H1 (cell line): ENCODE results near the gene MYO15B. TPM values are rescaled to one million over a fixed set of nuclear protein-coding genes. Genes with fewer than 3 reads are reported as not detected.

Experiments used
- CTCF ChIA-PET: fragments of 300-600 bp; sonication (Branson Sonifier 250); formaldehyde crosslinking; loops from one replicate; lab custom pipeline; 2021; ENCODE audit not compliant: partially characterized antibody; lab: Charles Lee
- POLR2A ChIA-PET: fragments of 300-600 bp; sonication (Branson Sonifier 250); formaldehyde crosslinking; loops from one replicate; lab custom pipeline; 2021; ENCODE audit warnings: inconsistent platforms; ENCODE audit not compliant: partially characterized antibody; lab: Charles Lee
- DNase-seq, 2 experiments: peaks; one replicate each; pipeline versions ENCODE4 v3.0.0 to v3.0.0-alpha.2; 2010 to 2022; ENCODE audit warnings: low spot score in 2 of 2, low read depth in 1 of 2, mixed read lengths in 1 of 2
- FAIRE-seq: peaks from 2 replicates; lab custom pipeline; 2011; peaks lifted over from hg19 to GRCh38; lab: Jason Lieb, UNC
- H2AFZ ChIP-seq: 2 replicates; pipeline ENCODE4 v1.8.1; 2012; ENCODE audit warnings: low read length, inconsistent platforms
- H2AK5ac ChIP-seq: 2 replicates; pipeline ENCODE4 v1.6.1; 2013; ENCODE audit warnings: low read depth, low read length
- H2BK120ac ChIP-seq: replicated peaks from 2 replicates; pipeline ENCODE3; 2013; ENCODE audit warnings: low read depth, low read length, inconsistent platforms
- H2BK12ac ChIP-seq: 2 replicates; pipeline ENCODE4 v1.6.1; 2013; ENCODE audit warnings: low read depth, low read length
- H2BK15ac ChIP-seq: 2 replicates; pipeline ENCODE4 v1.6.1; 2013; ENCODE audit warnings: low read length
- H2BK20ac ChIP-seq: 2 replicates; pipeline ENCODE4 v1.6.1; 2013; ENCODE audit warnings: low read length
- H2BK5ac ChIP-seq: 2 replicates; pipeline ENCODE4 v1.6.1; 2013; ENCODE audit warnings: low read depth, low read length
- H3K14ac ChIP-seq: 2 replicates; pipeline ENCODE4 v1.6.1; 2013; ENCODE audit warnings: inconsistent platforms; ENCODE audit not compliant: insufficient read length
- H3K18ac ChIP-seq: 2 replicates; pipeline ENCODE4 v1.6.1; 2013; ENCODE audit warnings: low read length; ENCODE audit errors: extremely low read depth
- H3K23ac ChIP-seq: 2 replicates; pipeline ENCODE4 v1.6.1; 2013; ENCODE audit warnings: inconsistent platforms; ENCODE audit not compliant: insufficient read length
- H3K23me2 ChIP-seq: 2 replicates; pipeline ENCODE4 v1.6.1; 2013; ENCODE audit warnings: low read depth, low read length
- H3K27ac ChIP-seq: 2 replicates; pipeline ENCODE4 v1.6.1; 2011; ENCODE audit warnings: low read depth, low read length, inconsistent platforms
- H3K27me3 ChIP-seq, 4 experiments: replicated peaks in 1 of 4; 1 replicate in 1 of 4; 2 replicates in 3 of 4; pipeline versions ENCODE4 v1.6.1 to v1.8.1; 2011 to 2013; ENCODE audit warnings: low read length in 3 of 4, mild to moderate bottlenecking in 3 of 4, inconsistent platforms in 2 of 4, mixed read lengths in 2 of 4, moderate library complexity in 1 of 4; ENCODE audit not compliant: control insufficient read depth in 3 of 4, insufficient read depth in 3 of 4; ENCODE audit errors: extremely low read depth in 1 of 4
- H3K36me3 ChIP-seq, 4 experiments: 2 replicates each; pipeline versions ENCODE4 v1.6.1 to v1.8.1; 2011 to 2013; ENCODE audit warnings: mild to moderate bottlenecking in 4 of 4, low read length in 3 of 4, moderate library complexity in 2 of 4, control low read depth in 1 of 4, inconsistent platforms in 1 of 4; ENCODE audit not compliant: insufficient read depth in 4 of 4, control insufficient read depth in 2 of 4
- H3K4ac ChIP-seq: replicated peaks from 2 replicates; pipeline ENCODE3; 2013; ENCODE audit warnings: low read length, low read depth, mixed read lengths, inconsistent platforms; ENCODE audit not compliant: insufficient read length
- H3K4me1 ChIP-seq, 4 experiments: replicated peaks in 1 of 4; 1 replicate in 1 of 4; 2 replicates in 3 of 4; pipeline versions ENCODE4 v1.6.1 to v1.8.1; 2011 to 2013; ENCODE audit warnings: low read length in 3 of 4, inconsistent platforms in 2 of 4, mixed read lengths in 1 of 4; ENCODE audit not compliant: insufficient read depth in 4 of 4, control insufficient read depth in 3 of 4
- H3K4me2 ChIP-seq, 2 experiments: 2 replicates each; pipeline versions ENCODE4 v1.6.1 to v1.8.1; 2011 to 2013; ENCODE audit warnings: low read depth in 2 of 2, low read length in 2 of 2, control low read depth in 1 of 2, inconsistent platforms in 1 of 2, mild to moderate bottlenecking in 1 of 2; ENCODE audit not compliant: insufficient read depth in 1 of 2
- H3K4me3 ChIP-seq, 4 experiments: fragments of 200-600, 300-600 bp in 1 of 4; sonication (generic), shearing (Covaris generic), sonication (Bioruptor Twin) in 1 of 4; 2 replicates each; pipeline versions ENCODE4 v1.5.1 to v1.8.1; 2011 to 2016; ENCODE audit warnings: low read length in 4 of 4, low read depth in 3 of 4, control low read depth in 2 of 4, inconsistent platforms in 2 of 4, mild to moderate bottlenecking in 2 of 4, mixed read lengths in 1 of 4, moderate library complexity in 1 of 4; ENCODE audit not compliant: insufficient read depth in 2 of 4; ENCODE audit errors: extremely low read depth in 1 of 4
- H3K56ac ChIP-seq: replicated peaks from 2 replicates; pipeline ENCODE3; 2013; ENCODE audit warnings: low read depth, mild to moderate bottlenecking, mixed read lengths, low read length, inconsistent platforms; ENCODE audit not compliant: insufficient read length
- H3K79me1 ChIP-seq: 2 replicates; pipeline ENCODE4 v1.6.1; 2013; ENCODE audit warnings: low read depth, low read length, control low read depth
- H3K79me2 ChIP-seq, 2 experiments: 2 replicates each; pipeline versions ENCODE4 v1.6.1 to v1.8.1; 2012 to 2013; ENCODE audit warnings: low read length in 2 of 2, mild to moderate bottlenecking in 2 of 2, inconsistent platforms in 1 of 2; ENCODE audit not compliant: insufficient read depth in 2 of 2, control insufficient read depth in 1 of 2
- H3K9ac ChIP-seq, 4 experiments: replicated peaks in 1 of 4; 1 replicate in 1 of 4; 2 replicates in 3 of 4; pipeline versions ENCODE4 v1.6.1 to v1.8.1; 2011 to 2013; ENCODE audit warnings: low read depth in 3 of 4, low read length in 3 of 4, control low read depth in 2 of 4, mild to moderate bottlenecking in 2 of 4, moderate library complexity in 2 of 4, inconsistent platforms in 1 of 4; ENCODE audit errors: extremely low read depth in 1 of 4
- H3K9me3 ChIP-seq, 2 experiments: 2 replicates each; pipeline versions ENCODE4 v1.6.1 to v1.8.1; 2012 to 2013; ENCODE audit warnings: mild to moderate bottlenecking in 2 of 2, moderate library complexity in 2 of 2, control low read depth in 1 of 2, inconsistent platforms in 1 of 2, low read depth in 1 of 2, low read length in 1 of 2, mixed read lengths in 1 of 2; ENCODE audit not compliant: insufficient read depth in 2 of 2
- H4K20me1 ChIP-seq, 2 experiments: replicated peaks in 1 of 2; 2 replicates each; pipeline versions ENCODE3 to v1.8.1; 2011 to 2013; ENCODE audit warnings: inconsistent platforms in 2 of 2, low read length in 2 of 2, mild to moderate bottlenecking in 1 of 2; ENCODE audit not compliant: insufficient read depth in 2 of 2, control insufficient read depth in 1 of 2
- H4K5ac ChIP-seq: 2 replicates; pipeline ENCODE4 v1.6.1; 2013; ENCODE audit warnings: low read length, low read depth, mixed read lengths, inconsistent platforms; ENCODE audit not compliant: insufficient read length
- H4K8ac ChIP-seq: 2 replicates; pipeline ENCODE4 v1.8.0; 2013; ENCODE audit warnings: mild to moderate bottlenecking, moderate library complexity, low read length, inconsistent platforms; ENCODE audit not compliant: insufficient read depth; ENCODE audit errors: extremely low read depth
- H4K91ac ChIP-seq: replicated peaks from 2 replicates; pipeline ENCODE3; 2013; ENCODE audit warnings: low read length, mixed read lengths, inconsistent platforms; ENCODE audit not compliant: insufficient read length
- CBX8 ChIP-seq: fragments of 300-800, 300-1000 bp; sonication (generic); IDR thresholded peaks from 2 replicates; pipeline ENCODE4 v1.7.1; 2016; ENCODE audit warnings: low read depth, low read length, borderline replicate concordance
- EP300 ChIP-seq, 2 experiments: IDR thresholded peaks; 1 replicate in 1 of 2; 2 replicates in 1 of 2; pipeline ENCODE4 v1.6.1; 2011 to 2012; ENCODE audit warnings: low read depth in 2 of 2, low read length in 2 of 2, mild to moderate bottlenecking in 2 of 2, borderline replicate concordance in 1 of 2, inconsistent platforms in 1 of 2, moderate library complexity in 1 of 2
- NANOG ChIP-seq: IDR thresholded peaks from 2 replicates; pipeline ENCODE4 v1.6.1; 2011; ENCODE audit warnings: low read length, low read depth, mild to moderate bottlenecking, inconsistent platforms; ENCODE audit not compliant: insufficient read depth, poor library complexity, severe bottlenecking
- POU5F1 ChIP-seq: IDR thresholded peaks from 2 replicates; pipeline ENCODE4 v1.6.1; 2011; ENCODE audit warnings: low read depth, mild to moderate bottlenecking, low read length, moderate library complexity
- RAD21 ChIP-seq, 2 experiments: IDR thresholded peaks in 1 of 2; conservative IDR thresholded peaks in 1 of 2; 2 replicates each; pipeline ENCODE4 v1.6.1; 2011; ENCODE audit warnings: low read depth in 2 of 2, low read length in 2 of 2, improper control_type of control experiment in 1 of 2, inconsistent platforms in 1 of 2, mild to moderate bottlenecking in 1 of 2, moderate library complexity in 1 of 2
- RFX5 ChIP-seq: IDR thresholded peaks from 2 replicates; pipeline ENCODE4 v1.6.1; 2011; ENCODE audit warnings: low read depth, low read length, improper control_type of control experiment, borderline replicate concordance
- SUZ12 ChIP-seq: fragments of 200-600 bp; sonication (generic); IDR thresholded peaks from 2 replicates; pipeline ENCODE4 v1.6.1; 2012; ENCODE audit warnings: mild to moderate bottlenecking, inconsistent platforms, low read length, moderate library complexity, mixed read lengths
- TAF1 ChIP-seq: IDR thresholded peaks from 2 replicates; pipeline ENCODE4 v1.6.1; 2011; ENCODE audit warnings: mild to moderate bottlenecking, low read depth, low read length
- WGBS, 2 experiments: shearing (Covaris generic) in 1 of 2; methylation state at CpG; one replicate each; pipeline versions ENCODE4 v1.1.6 to v1.1.7; 2013 to 2015; ENCODE audit warnings: low lambda C conversion rate in 2 of 2, mixed read lengths in 2 of 2, inconsistent platforms in 1 of 2, low coverage in 1 of 2, missing lambda C conversion rate in 1 of 2; ENCODE audit not compliant: insufficient replicate concordance in 2 of 2, insufficient coverage in 1 of 2, insufficient read length in 1 of 2; ENCODE audit errors: extremely low coverage in 1 of 2, missing lambda C conversion rate in 1 of 2; 5-methylcytosine and 5-hydroxymethylcytosine counted together
- polyA plus RNA-seq, 7 experiments: library from polyadenylated mRNA; depleted of rRNA in 3 of 7; stranded (reverse) in 5 of 7; unstranded in 2 of 7; fragments of >200 nt in 5 of 7; fragments of 200-250 nt in 2 of 7; gene quantifications; 1 replicate in 5 of 7; 2 replicates in 1 of 7; 4 replicates in 1 of 7; pipeline versions ENCODE4 v1.2.1 to v1.2.3, GENCODE V29; 2011 to 2013; ENCODE audit warnings: missing spikeins in 2 of 7, mixed read lengths in 2 of 7
- total RNA-seq: library from RNA; stranded (reverse); fragmentation: NEBNext Ultra II Directional; extraction: Animal tissue kit (Norgen Biotek cat#: 25700); gene quantifications from 2 replicates; pipeline ENCODE4 v1.2.1, GENCODE V29; 2021
- TF ChIP-seq, protein P1 (sequence below): IDR thresholded peaks from 2 replicates; pipeline ENCODE4 v1.6.1; 2012; ENCODE audit warnings: inconsistent platforms

The MYO15B gene
- total and polyA plus RNA-seq, 2 of the 8 experiments (the other 6 are each of a cell fraction or from before 2014, with no cell fraction given) = 7.1 to 11.2 TPM

DNA sequence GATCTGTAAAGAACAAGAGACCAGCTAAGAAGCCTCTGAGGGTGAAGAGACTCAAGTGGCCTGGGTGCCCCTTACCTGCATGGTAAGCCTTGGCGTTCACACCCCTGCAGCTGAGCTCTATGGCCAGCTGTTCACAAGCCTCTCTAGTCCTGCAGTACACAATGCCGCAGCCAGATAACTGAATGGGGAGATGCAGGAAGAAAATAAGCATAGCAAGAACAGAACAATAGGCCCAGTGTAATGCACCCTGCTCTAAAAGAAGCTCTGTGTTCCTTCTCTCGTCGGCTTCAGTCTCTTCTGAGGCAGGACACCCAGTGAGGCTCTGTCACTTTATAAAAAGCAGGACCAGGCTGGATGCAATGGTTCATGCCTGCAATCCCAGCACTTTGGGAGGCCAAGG, 73.9 kb downstream of the MYO15B start:
- Histone ChIP-seq H2BK5ac (no peak overlapping the region), H3K27me3 (no peaks in the 10 kb centered on the region), H3K27ac (no peak overlapping the region), H3K4me3 (no peak overlapping the region), H3K23me2 (peaks cover under 1% of the 10 kb centered on the region; the same call in 1 of the 2 replicates), H2BK15ac (no peak overlapping the region), H3K4me2 (no peak overlapping the region), H3K56ac (no peak overlapping the region), H3K9ac (no peak overlapping the region), H2BK20ac (no peak overlapping the region), H3K36me3 (peaks cover 4 to 31% (median 15%) of the 10 kb centered on the region in 4 experiments; a peak in 6 of 8 replicates), H4K91ac (no peak overlapping the region), H2AFZ (no peak overlapping the region), H2BK12ac (no peak overlapping the region), H4K20me1 (peaks cover 0 to 4% of the 10 kb centered on the region in 2 experiments), H3K18ac (no peak overlapping the region), H3K14ac (no peak overlapping the region), H4K8ac (no peak overlapping the region), H3K79me1 (no peaks in the 10 kb centered on the region), H3K4ac (no peak overlapping the region), H2AK5ac (no peak overlapping the region), H3K23ac (no peak overlapping the region), H3K9me3 (no peaks in the 10 kb centered on the region), H4K5ac (no peak overlapping the region), H3K79me2 (peaks cover 0 to 9% of the 10 kb centered on the region in 2 experiments; a peak in 2 of 4 replicates), H3K4me1 (peaks cover 0 to 6% (median 2%) of the 10 kb centered on the region in 4 experiments; a peak in 2 of 7 replicates), H2BK120ac (no peak overlapping the region)
- 93% methylated on average over 4 of the region's 4 CpGs; no CpG with 5 or more reads in 1 of the 2 experiments for WGBS, 2 experiments
- ChIA-PET CTCF (interaction anchor here (1.3 to 51.0 kb wide), 6 partner anchors 10 to 88 kb away, joined by 3 to 2200 read pairs (median 21); partner anchors contain the start of gene SMIM5), POLR2A (interaction anchor here (0.9 to 1.6 kb wide), 4 partner anchors 11 to 92 kb away, joined by 3 to 4 read pairs (median 3); no protein-coding TSS in a partner anchor)
- DNase-seq (no peak), FAIRE-seq (no peak)
- no peak for TF ChIP-seq EP300 (IDR thresholded peaks at IDR 0.05; ENCODE audit: borderline replicate concordance in 1 of 2, low read depth in 2 of 2, low read length in 2 of 2)
- no peak for TF ChIP-seq NANOG
- no peak for TF ChIP-seq TAF1
- no peak for TF ChIP-seq POU5F1
- no peak for TF ChIP-seq RFX5
- TF ChIP-seq RAD21 (IDR thresholded peaks at IDR 0.05 in 1 of 2, conservative IDR thresholded peaks at IDR 0.05 in 1 of 2; ENCODE audit: low read depth in 2 of 2, low read length in 2 of 2) = no peak
- TF ChIP-seq, protein P1, sequence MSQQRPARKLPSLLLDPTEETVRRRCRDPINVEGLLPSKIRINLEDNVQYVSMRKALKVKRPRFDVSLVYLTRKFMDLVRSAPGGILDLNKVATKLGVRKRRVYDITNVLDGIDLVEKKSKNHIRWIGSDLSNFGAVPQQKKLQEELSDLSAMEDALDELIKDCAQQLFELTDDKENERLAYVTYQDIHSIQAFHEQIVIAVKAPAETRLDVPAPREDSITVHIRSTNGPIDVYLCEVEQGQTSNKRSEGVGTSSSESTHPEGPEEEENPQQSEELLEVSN = no peak
- no peak for TF ChIP-seq SUZ12
- TF ChIP-seq CBX8 = no peak
